A673 (cell line): Measurements from ENCODE around the gene IAPP.

Experiments
- EZH2 ChIP-seq: fragments of 200-600 bp; sonication (generic); IDR thresholded peaks from 2 replicates; pipeline ENCODE4 v1.6.1; 2017; ENCODE audit warnings: borderline replicate concordance, low read depth, mild to moderate bottlenecking, mixed read lengths, antibody characterized with exemption, low read length; ENCODE audit not compliant: poor library complexity, severe bottlenecking
- TF ChIP-seq, protein P1 (sequence below): fragments of 300-800, 200-600 bp; sonication (generic); conservative IDR thresholded peaks from 2 replicates; pipeline ENCODE4 v1.5.1; 2017; ENCODE audit warnings: low read depth, mild to moderate bottlenecking, antibody characterized with exemption, low read length, moderate library complexity, mixed read lengths

DNA sequence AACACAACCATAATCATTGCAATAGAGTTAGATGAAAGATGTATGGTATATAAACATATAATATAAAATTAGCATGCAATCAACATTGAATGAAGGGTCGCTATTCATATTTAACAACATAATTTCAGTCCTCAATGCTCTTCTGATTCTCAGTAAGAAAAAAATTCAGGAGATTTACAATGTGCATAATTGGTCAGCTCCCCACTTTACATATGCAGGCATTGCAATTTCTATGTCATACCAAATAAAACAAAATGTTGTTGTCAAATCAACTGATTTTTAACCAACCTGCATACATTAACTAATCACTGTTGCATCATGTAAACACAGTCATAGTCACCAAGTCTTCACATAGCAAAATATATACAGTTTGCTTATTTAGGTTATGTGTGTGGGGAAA is 32.8 kb upstream of the IAPP start:
- TF ChIP-seq, protein P1, sequence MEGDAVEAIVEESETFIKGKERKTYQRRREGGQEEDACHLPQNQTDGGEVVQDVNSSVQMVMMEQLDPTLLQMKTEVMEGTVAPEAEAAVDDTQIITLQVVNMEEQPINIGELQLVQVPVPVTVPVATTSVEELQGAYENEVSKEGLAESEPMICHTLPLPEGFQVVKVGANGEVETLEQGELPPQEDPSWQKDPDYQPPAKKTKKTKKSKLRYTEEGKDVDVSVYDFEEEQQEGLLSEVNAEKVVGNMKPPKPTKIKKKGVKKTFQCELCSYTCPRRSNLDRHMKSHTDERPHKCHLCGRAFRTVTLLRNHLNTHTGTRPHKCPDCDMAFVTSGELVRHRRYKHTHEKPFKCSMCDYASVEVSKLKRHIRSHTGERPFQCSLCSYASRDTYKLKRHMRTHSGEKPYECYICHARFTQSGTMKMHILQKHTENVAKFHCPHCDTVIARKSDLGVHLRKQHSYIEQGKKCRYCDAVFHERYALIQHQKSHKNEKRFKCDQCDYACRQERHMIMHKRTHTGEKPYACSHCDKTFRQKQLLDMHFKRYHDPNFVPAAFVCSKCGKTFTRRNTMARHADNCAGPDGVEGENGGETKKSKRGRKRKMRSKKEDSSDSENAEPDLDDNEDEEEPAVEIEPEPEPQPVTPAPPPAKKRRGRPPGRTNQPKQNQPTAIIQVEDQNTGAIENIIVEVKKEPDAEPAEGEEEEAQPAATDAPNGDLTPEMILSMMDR = no peak
- TF ChIP-seq EZH2 = no peak
